ENCODE measurements around the gene SIGLECL1.
"Not testable (repeated sequence)": the region's sequence is repeated elsewhere in the genome, so short reads cannot be mapped to it uniquely, and the experiment has no call there.

Gene SIGLECL1

GRCh38 chr19:51250786-51251467, at the start of gene SIGLECL1:
Gene SIGLECL1, plus strand, starts transcription at chr19:51251080. Its CDS starts 12,993 bp downstream, at chr19:51264073.
- DNase-seq (ENCODE audit: low read depth in 1 of 2, low spot score in 1 of 2), result no peak

GRCh38 chr19:51201712-51202111, 49.2 kb upstream of the SIGLECL1 start:
- DNase-seq (ENCODE audit: low read depth in 1 of 2, low spot score in 1 of 2), result no peak

GRCh38 chr19:51203916-51204315, 47.0 kb upstream of the SIGLECL1 start:
- DNase-seq (ENCODE audit: low read depth in 1 of 2, low spot score in 1 of 2), result no peak

- no peak for DNase-seq (ENCODE audit: low read depth in 1 of 2, low spot score in 1 of 2)
These were observed 46.6 kb upstream of the SIGLECL1 start for GRCh38 chr19:51204321-51204720.

GRCh38 chr19:51207747-51208146, 43.1 kb upstream of the SIGLECL1 start:
- no peak for DNase-seq (ENCODE audit: low read depth in 1 of 2, low spot score in 1 of 2)

GRCh38 chr19:51210191-51210784, 40.6 kb upstream of the SIGLECL1 start:
- no peak for DNase-seq (ENCODE audit: low read depth in 1 of 2, low spot score in 1 of 2)

GRCh38 chr19:51210874-51211361, 40.0 kb upstream of the SIGLECL1 start:
- DNase-seq (ENCODE audit: low read depth in 1 of 2, low spot score in 1 of 2), result not testable (repeated sequence)

GRCh38 chr19:51211833-51212232, 39.0 kb upstream of the SIGLECL1 start:
- no peak for DNase-seq (ENCODE audit: low read depth in 1 of 2, low spot score in 1 of 2)

- DNase-seq (ENCODE audit: low read depth in 1 of 2, low spot score in 1 of 2), result no peak
These were observed 31.6 kb upstream of the SIGLECL1 start for GRCh38 chr19:51219307-51219706.

- no peak for DNase-seq (ENCODE audit: low read depth in 1 of 2, low spot score in 1 of 2)
These were observed 30.9 kb upstream of the SIGLECL1 start for GRCh38 chr19:51219971-51220370.

- no peak for DNase-seq (ENCODE audit: low read depth in 1 of 2, low spot score in 1 of 2)
These were observed 29.9 kb upstream of the SIGLECL1 start for GRCh38 chr19:51220996-51221395.

GRCh38 chr19:51224163-51224641, 26.7 kb upstream of the SIGLECL1 start:
- no peak for DNase-seq (ENCODE audit: low read depth in 1 of 2, low spot score in 1 of 2)

- not testable (repeated sequence) for DNase-seq (ENCODE audit: low read depth in 1 of 2, low spot score in 1 of 2)
These were observed 25.9 kb upstream of the SIGLECL1 start, which contains the start of gene CD33 for GRCh38 chr19:51224898-51225393. Gene CD33, plus strand, starts transcription at chr19:51225080. Its CDS starts 39 bp downstream, at chr19:51225119.

GRCh38 chr19:51226067-51226466, 24.8 kb upstream of the SIGLECL1 start:
- no peak for DNase-seq (ENCODE audit: low read depth in 1 of 2, low spot score in 1 of 2)

- no peak for DNase-seq (ENCODE audit: low read depth in 1 of 2, low spot score in 1 of 2)
These were observed 23.6 kb upstream of the SIGLECL1 start for GRCh38 chr19:51227326-51227725.

- no peak for DNase-seq (ENCODE audit: low read depth in 1 of 2, low spot score in 1 of 2)
These were observed 22.9 kb upstream of the SIGLECL1 start for GRCh38 chr19:51227966-51228365.

- DNase-seq (ENCODE audit: low read depth in 1 of 2, low spot score in 1 of 2), result no peak
These were observed 10.0 kb upstream of the SIGLECL1 start for GRCh38 chr19:51240866-51241265.

GRCh38 chr19:51242881-51243630, 7.8 kb upstream of the SIGLECL1 start:
- DNase-seq (ENCODE audit: low read depth in 1 of 2, low spot score in 1 of 2), result no peak

- DNase-seq (ENCODE audit: low read depth in 1 of 2, low spot score in 1 of 2), result no peak
These were observed 4.7 kb upstream of the SIGLECL1 start for GRCh38 chr19:51246164-51246552.

GRCh38 chr19:51247972-51248590, 2.8 kb upstream of the SIGLECL1 start:
- no peak for DNase-seq (ENCODE audit: low read depth in 1 of 2, low spot score in 1 of 2)

- no peak for DNase-seq (ENCODE audit: low read depth in 1 of 2, low spot score in 1 of 2)
These were observed 564 bp downstream of the SIGLECL1 start for GRCh38 chr19:51251468-51251820.

Data from activated CD4-positive, alpha-beta T cell treated with anti-CD3 and anti-CD28 coated beads, Interleukin-2, amount 50 U/mL, for 24 hours (primary cell).